K562 (cell line): Measurements from ENCODE around the gene AKAP6. TPM values are rescaled to one million over a fixed set of nuclear protein-coding genes. Genes with fewer than 3 reads are reported as not detected.

Source experiments
- ATAC-seq: fragments of 200-7000 bp; cut with Tn5 transposase; 3 replicates; pipeline ENCODE4 v1.9.1; 2020; ENCODE audit warnings: moderate library complexity
- BruUV-seq: library from RNA; stranded (reverse); fragments of 400-500 nt; replicated peaks from 2 replicates; lab custom pipeline; 2021; lab: Mats Ljungman, UMichigan
- CTCF ChIA-PET: fragments of 300-600 bp; formaldehyde crosslinking; extraction: SDS; loops from one replicate; lab custom pipeline; 2021; ENCODE audit warnings: low intra/inter-chr PET ratio; lab: Yijun Ruan, JAX
- POLR2A ChIA-PET: fragments of 300-600, 350-650 bp; sonication (Branson Sonifier 250); formaldehyde crosslinking; extraction: SDS; loops from one replicate; lab custom pipeline; 2021; ENCODE audit warnings: antibody characterized with exemption, inconsistent platforms; lab: Yijun Ruan, JAX
- DNase-seq, 4 experiments: peaks; one replicate each; pipeline versions ENCODE4 v3.0.0 to v3.0.0-alpha.2; 2011 to 2018; ENCODE audit warnings: low spot score in 3 of 4, mixed read lengths in 3 of 4; ENCODE audit errors: extremely low read depth in 1 of 4
- FAIRE-seq: peaks from 2 replicates; lab custom pipeline; 2011; peaks lifted over from hg19 to GRCh38; lab: Jason Lieb, UNC
- H2AFZ ChIP-seq: 2 replicates; pipeline ENCODE4 v1.6.0; 2011; ENCODE audit warnings: low read depth, low read length, control low read depth, inconsistent platforms
- H3K27ac ChIP-seq: fragments of 200-600 bp; 3 replicates; pipeline ENCODE4 v1.8.0; 2011; ENCODE audit warnings: low read depth, mild to moderate bottlenecking, control low read depth, inconsistent platforms, low read length, moderate library complexity, mixed read lengths; ENCODE audit errors: extremely low read depth
- H3K27me3 ChIP-seq, 2 experiments: fragments of 300-600 bp in 1 of 2; 2 replicates in 1 of 2; 3 replicates in 1 of 2; pipeline versions ENCODE4 v1.6.0 to v1.8.0; 2011; ENCODE audit warnings: inconsistent platforms in 2 of 2, low read length in 2 of 2, mild to moderate bottlenecking in 1 of 2, mixed read lengths in 1 of 2, moderate library complexity in 1 of 2; ENCODE audit not compliant: control insufficient read depth in 2 of 2, insufficient read depth in 2 of 2
- H3K36me3 ChIP-seq: fragments of 300-600 bp; 3 replicates; pipeline ENCODE4 v1.8.0; 2011; ENCODE audit warnings: mild to moderate bottlenecking, low read length, inconsistent platforms; ENCODE audit not compliant: control insufficient read depth, insufficient read depth
- H3K4me1 ChIP-seq, 2 experiments: fragments of 200-600 bp in 1 of 2; replicated peaks in 1 of 2; 2 replicates in 1 of 2; 3 replicates in 1 of 2; pipeline versions ENCODE4 v1.5.1 to v1.8.0; 2011; ENCODE audit warnings: inconsistent platforms in 2 of 2, low read length in 2 of 2, mild to moderate bottlenecking in 1 of 2, mixed read lengths in 1 of 2, moderate library complexity in 1 of 2; ENCODE audit not compliant: control insufficient read depth in 2 of 2, insufficient read depth in 2 of 2
- H3K4me2 ChIP-seq: 2 replicates; pipeline ENCODE4 v1.6.1; 2011; ENCODE audit warnings: low read length, control low read depth, inconsistent platforms, mixed read lengths; ENCODE audit not compliant: insufficient read depth
- H3K4me3 ChIP-seq: fragments of 200-600 bp; sonication (generic), shearing (Covaris generic); 2 replicates; pipeline ENCODE4 v1.5.1; 2016; ENCODE audit warnings: control low read depth, inconsistent platforms
- H3K79me2 ChIP-seq: fragments of 200-600 bp; 3 replicates; pipeline ENCODE4 v1.8.0; 2011; ENCODE audit warnings: low read length, inconsistent platforms; ENCODE audit not compliant: control insufficient read depth, insufficient read depth
- H3K9ac ChIP-seq, 2 experiments: 2 replicates each; pipeline versions ENCODE4 v1.6.0 to v1.6.1; 2011; ENCODE audit warnings: low read depth in 2 of 2, low read length in 2 of 2, control low read depth in 1 of 2, inconsistent platforms in 1 of 2, mild to moderate bottlenecking in 1 of 2, mixed read lengths in 1 of 2; ENCODE audit not compliant: insufficient read depth in 1 of 2
- H3K9me1 ChIP-seq: one replicate; pipeline ENCODE4 v1.6.0; 2011; ENCODE audit warnings: inconsistent platforms, mild to moderate bottlenecking, low read length, moderate library complexity; ENCODE audit not compliant: control insufficient read depth, insufficient read depth
- H3K9me3 ChIP-seq: replicated peaks from 2 replicates; pipeline ENCODE4 v1.5.1; 2011; ENCODE audit warnings: low read depth, low read length, inconsistent platforms; ENCODE audit not compliant: control insufficient read depth, insufficient read depth
- H4K20me1 ChIP-seq: replicated peaks from 2 replicates; pipeline ENCODE4 v1.6.1; 2011; ENCODE audit warnings: low read length, inconsistent platforms, mixed read lengths; ENCODE audit not compliant: control insufficient read depth, insufficient read depth
- ARHGAP35 ChIP-seq: fragments of 450-650 bp; IDR thresholded peaks from 2 replicates; pipeline ENCODE4 v1.6.1; 2018; ENCODE audit not compliant: partially characterized antibody
- CEBPG ChIP-seq, 3 experiments: fragments of 200-800 bp in 1 of 3; sonication (Bioruptor generic) in 1 of 3; sonication (generic) in 1 of 3; formaldehyde crosslinking in 1 of 3; IDR thresholded peaks in 2 of 3; conservative IDR thresholded peaks in 1 of 3; 2 replicates each; pipeline versions ENCODE4 v1.6.1 to v1.8.0; 2016 to 2022; ENCODE audit warnings: missing compliant biosample characterization in 2 of 3, missing genetic modification characterization in 2 of 3, mild to moderate bottlenecking in 1 of 3, missing genetic modification reagents in 1 of 3
- FOXK2 ChIP-seq, 2 experiments: fragments of 450-650 bp; IDR thresholded peaks in 1 of 2; conservative IDR thresholded peaks in 1 of 2; 2 replicates each; pipeline ENCODE4 v1.6.1; 2016; ENCODE audit warnings: low read depth in 2 of 2, mild to moderate bottlenecking in 1 of 2
- GABPB1 ChIP-seq: sonication (generic); formaldehyde crosslinking; IDR thresholded peaks from 2 replicates; pipeline ENCODE4 v1.8.0; 2022; ENCODE audit warnings: mild to moderate bottlenecking, missing genetic modification reagents
- GTF2A2 ChIP-seq: IDR thresholded peaks from 2 replicates; pipeline ENCODE4 v1.6.1; 2016; ENCODE audit warnings: mild to moderate bottlenecking, missing genetic modification characterization, missing compliant biosample characterization
- KDM5B ChIP-seq: fragments of 200-600 bp; sonication (generic); IDR thresholded peaks from 2 replicates; pipeline ENCODE4 v1.6.1; 2012; ENCODE audit warnings: low read depth, mild to moderate bottlenecking, moderate library complexity, low read length, control low read depth, inconsistent platforms; ENCODE audit not compliant: insufficient replicate concordance
- MBD2 ChIP-seq: sonication (generic); IDR thresholded peaks from 2 replicates; pipeline ENCODE4 v1.6.1; 2016; ENCODE audit warnings: low read depth, borderline replicate concordance
- ZNF175 ChIP-seq: fragments of 200-800 bp; sonication (Bioruptor generic); IDR thresholded peaks from 2 replicates; pipeline ENCODE4 v1.6.1; 2016; ENCODE audit warnings: low read depth, mild to moderate bottlenecking, missing genetic modification characterization, missing compliant biosample characterization
- ZNF584 ChIP-seq: fragments of 200-800 bp; sonication (Bioruptor generic); IDR thresholded peaks from 2 replicates; pipeline ENCODE4 v1.6.1; 2016; ENCODE audit warnings: low read depth, mild to moderate bottlenecking, missing genetic modification characterization, missing compliant biosample characterization
- ZNF668 ChIP-seq: fragments of 250-450 bp; sonication (Bioruptor Pico); IDR thresholded peaks from 2 replicates; pipeline ENCODE4 v1.8.0; 2022; ENCODE audit warnings: mild to moderate bottlenecking, inconsistent platforms
- WGBS: fragments of 100-300 bp; shearing (Covaris generic); methylation state at CpG from one replicate; pipeline ENCODE4 v1.1.6; 2016; ENCODE audit warnings: low coverage, mixed read lengths; ENCODE audit not compliant: insufficient coverage; ENCODE audit errors: missing lambda C conversion rate; 5-methylcytosine and 5-hydroxymethylcytosine counted together
- in situ Hi-C: fragments of 300-500 bp; cut with MboI; formaldehyde crosslinking; loops from 4 replicates; pipeline ENCODE4 v1.15.0; 2018; ENCODE audit warnings: inconsistent platforms, mixed read lengths
- intact Hi-C: fragments of 100-400 bp; cut with micrococcal nuclease; formaldehyde crosslinking; loops from 2 replicates; pipeline ENCODE4 v1.14.2; 2022
- polyA plus RNA-seq, 8 experiments: library from polyadenylated mRNA; depleted of rRNA in 4 of 8; stranded (reverse) in 5 of 8; unstranded in 3 of 8; fragments of >200 nt; fragmentation: Nextera tagmentation in 2 of 8; fragmentation: Illumina TruSeq in 1 of 8; extraction: Ambion mirVana in 2 of 8; extraction: Trizol in 1 of 8; gene quantifications; 2 replicates each; pipeline versions ENCODE4 v1.2.1 to v1.2.3, GENCODE V29; 2011 to 2014; ENCODE audit warnings: inconsistent platforms in 1 of 8, missing spikeins in 1 of 8
- total RNA-seq, 7 experiments: library from RNA; depleted of rRNA in 6 of 7; stranded (reverse); fragments of >200 nt in 6 of 7; fragmentation: Illumina TruSeq in 2 of 7; extraction: Trizol in 2 of 7; gene quantifications; 2 replicates each; pipeline versions ENCODE4 v1.2.1 to v1.2.3, GENCODE V29; 2011 to 2021; ENCODE audit warnings: low replicate concordance in 1 of 7

Gene AKAP6
- total and polyA plus RNA-seq, 9 of the 15 experiments (the other 6 are each of a cell fraction or from before 2014, with no cell fraction given) = 0.03 to 1.7 (median 0.48) TPM

GRCh38 chr14:32383364-32384009 is 54.4 kb downstream of the AKAP6 start:
- CTCF ChIA-PET = no interaction called here
- intact Hi-C loops = loop anchor here (2.0 to 10.0 kb wide), 2 partner anchors 49 to 129 kb away; no protein-coding TSS in a partner anchor
- H3K27me3 ChIP-seq = no peaks in the 10 kb centered on the region
- no peak overlapping the region for H3K4me3 ChIP-seq
- no peak overlapping the region for H2AFZ ChIP-seq
- WGBS = 48% methylated on average over 3 of the region's 3 CpGs
- H3K9me3 ChIP-seq = no peaks in the 10 kb centered on the region
- no peak overlapping the region for H3K9ac ChIP-seq
- H3K36me3 ChIP-seq = no peaks in the 10 kb centered on the region
- ATAC-seq = no peak
- POLR2A ChIA-PET = no interaction called here
- BruUV-seq = no TSS peak
- TF ChIP-seq MBD2 (no peak), GTF2A2 (tag) (no peak), ZNF668 (no peak), FOXK2 (conservative IDR thresholded peaks at IDR 0.05 in 1 of 2, IDR thresholded peaks at IDR 0.05 in 1 of 2; ENCODE audit: low read depth in 2 of 2) (no peak), KDM5B (no peak), GABPB1 (CRISPR knock-in tag) (no peak), ARHGAP35 (no peak), ZNF584 (peak; percentile 69; the same call in 1 of the 2 replicates), ZNF175 (peak; percentile 65; the same call in 1 of the 2 replicates), CEBPG (CRISPR knock-in tag; IDR thresholded peaks at IDR 0.05) (no peak), CEBPG (tag; conservative IDR thresholded peaks at IDR 0.05 in 1 of 2, IDR thresholded peaks at IDR 0.05 in 1 of 2) (peak in 1 of 2 experiments; percentile 75; a peak in 2 of 4 replicates)
- TF ChIP-seq, all 486 proteins: peak for 3
- Histone ChIP-seq H3K4me1 (0 out of 5 replicates have a peak, but pooled peaks cover 0 to 2% of the 10 kb centered on the region in 2 experiments), H3K79me2 (no peaks in the 10 kb centered on the region), H3K27ac (no peak overlapping the region), H3K4me2 (no peak overlapping the region), H3K9me1 (no peaks in the 10 kb centered on the region), H4K20me1 (no peaks in the 10 kb centered on the region)
- DNase-seq (no peak), FAIRE-seq (no peak)
- in situ Hi-C loops = no loop called here
